HL-60/S4 treated with phorbol 12-myristate 13-acetate at 8.2 ng/mL for 4 days and 3 days (cell line): ENCODE measurements around the gene RNF41.

Experiments used
- in situ Hi-C: fragments of 300-500 bp; cut with MboI; formaldehyde crosslinking; loops from 2 replicates; pipeline ENCODE4 v1.15.0; 2022; ENCODE audit warnings: low sequenced_read_pairs

The RNF41 gene

DNA sequence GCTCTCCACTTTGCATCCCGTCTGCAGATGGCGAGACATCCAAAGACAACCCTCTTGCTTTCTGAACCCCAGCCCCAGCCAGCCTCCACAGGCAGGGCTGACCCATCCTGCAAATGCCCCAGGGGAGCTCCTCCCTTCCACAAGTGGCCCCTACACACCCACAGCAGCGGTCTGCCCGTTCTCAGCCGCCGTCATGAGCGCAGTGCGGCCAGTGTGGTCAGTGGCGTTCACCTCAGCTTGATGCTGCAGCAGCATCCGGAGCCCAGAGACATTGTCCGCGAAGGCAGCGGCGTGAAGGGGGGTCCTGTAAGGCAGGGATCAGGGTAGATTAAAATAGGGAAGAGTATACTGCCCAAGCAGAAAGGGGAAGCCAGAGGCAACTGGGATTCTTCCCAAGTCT lies 22.8 kb upstream of the RNF41 start:
- in situ Hi-C loops: no loop called here

DNA sequence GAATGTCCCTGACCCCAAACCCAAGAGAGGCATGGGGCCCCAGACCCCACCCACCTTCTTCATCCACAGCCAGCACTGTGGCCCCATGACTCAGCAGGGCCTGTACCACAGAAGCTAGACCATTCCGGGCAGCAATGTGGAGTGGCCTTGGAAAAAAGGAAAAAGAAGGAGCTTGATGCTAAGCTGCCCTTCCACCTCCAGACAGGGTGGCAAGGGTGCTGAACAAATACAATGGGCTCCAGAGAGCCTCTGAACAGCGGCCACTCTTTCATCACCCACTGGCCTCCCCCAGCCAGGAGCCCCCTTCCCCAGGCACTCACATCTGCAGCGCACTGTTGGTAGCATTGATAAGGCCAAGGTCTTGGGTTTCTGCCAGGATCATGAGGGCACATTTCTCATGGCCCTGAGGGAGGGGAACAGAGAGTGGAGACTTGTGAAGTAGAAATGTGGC lies 22.0 kb upstream of the RNF41 start:
- in situ Hi-C loops: no loop called here

DNA sequence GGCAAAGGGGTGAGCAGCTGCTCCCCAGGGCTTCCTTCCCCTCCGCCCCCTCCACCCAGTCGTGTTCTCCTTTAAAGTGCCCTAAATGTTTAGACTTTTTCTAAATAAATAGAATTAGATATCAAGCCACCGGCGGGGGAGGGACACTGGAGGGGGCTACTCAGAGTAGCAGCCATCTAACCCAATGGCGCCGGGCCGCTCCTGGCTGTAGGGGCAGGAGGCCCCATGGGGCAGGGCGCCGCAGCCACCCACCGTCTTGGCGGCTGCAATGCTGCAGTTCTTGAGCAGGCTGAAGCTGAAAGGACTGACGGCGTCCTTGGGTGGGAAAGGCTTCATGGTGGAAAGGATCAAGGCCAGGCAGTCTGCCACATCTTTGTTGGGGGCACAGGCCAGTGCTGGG lies 21.3 kb upstream of the RNF41 start:
- in situ Hi-C loops: no loop called here

DNA sequence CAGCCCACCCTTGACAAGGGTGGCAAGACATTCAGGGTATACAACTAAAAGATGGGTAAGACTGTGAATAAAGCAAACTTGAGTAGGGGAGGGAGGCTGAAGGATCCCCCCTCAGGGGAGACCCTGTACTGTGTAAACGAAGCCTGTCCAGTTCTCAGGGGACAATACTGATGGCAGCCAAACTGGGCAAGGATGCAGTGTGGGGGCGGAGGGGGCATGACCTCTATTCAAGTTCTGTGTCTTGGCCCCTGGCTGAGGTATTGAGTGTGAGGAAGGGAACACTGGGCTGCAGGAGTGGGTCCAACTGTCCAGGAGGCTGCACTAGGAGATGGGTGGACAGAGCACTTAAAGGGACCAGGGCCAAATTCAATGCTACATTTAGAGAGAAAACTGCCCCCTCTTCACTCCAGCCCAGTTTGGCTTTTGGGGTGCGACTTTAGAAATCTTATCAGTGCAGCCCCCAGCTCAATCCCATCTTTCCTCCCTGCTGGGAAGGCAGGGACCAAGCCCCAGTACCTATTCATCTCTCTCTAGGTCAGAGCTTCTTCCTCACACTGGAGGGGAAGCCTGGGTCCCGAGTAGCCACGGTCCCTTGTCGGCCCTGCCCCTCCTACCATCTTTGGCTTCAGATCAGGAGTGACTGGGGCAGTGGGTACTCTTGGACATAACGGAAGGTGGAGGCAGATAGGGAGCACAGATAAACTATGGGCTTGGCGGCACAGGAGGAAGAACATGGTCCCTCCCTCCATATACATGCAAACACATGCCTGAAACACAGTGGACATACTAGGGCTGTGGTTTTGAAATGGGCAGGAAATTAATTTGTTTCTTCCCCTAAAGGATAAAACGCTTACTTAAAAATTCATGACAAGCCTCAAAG lies 19.9 kb upstream of the RNF41 start:
- in situ Hi-C loops: no loop called here

DNA sequence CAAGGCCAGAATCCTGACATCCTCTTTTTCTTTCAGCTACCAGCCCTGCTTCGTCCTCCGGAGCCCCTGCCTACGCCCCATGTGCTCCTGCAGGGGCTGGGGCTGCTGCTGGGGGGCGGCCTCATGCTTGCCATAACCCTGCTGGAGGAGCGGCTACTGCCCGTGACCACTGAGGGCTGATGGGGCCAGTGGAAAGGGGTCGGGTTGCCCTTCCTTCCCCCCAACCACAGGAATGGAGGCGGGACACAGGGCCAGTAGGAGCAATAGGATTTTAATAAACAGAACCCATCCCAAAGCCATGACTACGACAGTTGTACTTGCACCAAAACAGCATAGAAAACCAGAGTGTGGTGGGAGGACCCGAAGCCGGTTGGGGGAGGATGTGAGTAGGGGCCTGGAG lies 15.8 kb upstream of the RNF41 start:
- in situ Hi-C loops: no loop called here

DNA sequence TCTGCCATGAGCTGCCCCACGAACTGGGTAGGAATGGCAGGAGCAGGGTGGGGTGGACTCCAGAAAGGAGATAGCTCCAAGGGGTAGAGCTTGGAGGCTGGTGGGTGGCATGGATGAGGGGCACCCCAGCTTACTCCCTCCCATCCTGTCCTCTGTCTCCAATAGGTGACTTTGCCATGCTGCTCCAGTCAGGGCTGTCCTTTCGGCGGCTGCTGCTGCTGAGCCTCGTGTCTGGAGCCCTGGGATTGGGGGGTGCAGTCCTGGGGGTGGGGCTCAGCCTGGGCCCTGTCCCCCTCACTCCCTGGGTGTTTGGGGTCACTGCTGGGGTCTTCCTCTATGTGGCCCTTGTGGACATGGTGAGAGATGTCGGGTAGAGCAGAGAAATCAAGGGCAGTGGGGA lies 15.3 kb upstream of the RNF41 start:
- in situ Hi-C loops: no loop called here

DNA sequence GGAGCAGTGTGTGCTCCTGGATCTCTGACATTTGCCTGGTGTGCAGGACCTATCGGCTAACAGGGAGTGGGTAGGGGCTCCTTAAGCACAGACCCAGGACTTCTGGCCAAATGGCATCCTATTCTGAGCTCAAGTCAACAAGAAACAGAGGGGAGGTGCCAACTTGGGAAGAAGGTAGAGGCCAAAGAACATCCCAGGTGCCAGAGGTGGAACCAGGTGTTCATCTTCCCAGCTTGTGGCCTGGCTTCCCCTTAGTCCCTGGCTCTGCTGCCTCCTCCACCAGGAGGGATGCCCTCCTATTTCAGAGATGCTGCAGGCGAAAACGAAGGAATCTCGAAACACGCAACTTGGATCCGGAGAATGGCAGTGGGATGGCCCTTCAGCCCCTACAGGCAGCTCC lies 14.4 kb upstream of the RNF41 start:
- in situ Hi-C loops: no loop called here

DNA sequence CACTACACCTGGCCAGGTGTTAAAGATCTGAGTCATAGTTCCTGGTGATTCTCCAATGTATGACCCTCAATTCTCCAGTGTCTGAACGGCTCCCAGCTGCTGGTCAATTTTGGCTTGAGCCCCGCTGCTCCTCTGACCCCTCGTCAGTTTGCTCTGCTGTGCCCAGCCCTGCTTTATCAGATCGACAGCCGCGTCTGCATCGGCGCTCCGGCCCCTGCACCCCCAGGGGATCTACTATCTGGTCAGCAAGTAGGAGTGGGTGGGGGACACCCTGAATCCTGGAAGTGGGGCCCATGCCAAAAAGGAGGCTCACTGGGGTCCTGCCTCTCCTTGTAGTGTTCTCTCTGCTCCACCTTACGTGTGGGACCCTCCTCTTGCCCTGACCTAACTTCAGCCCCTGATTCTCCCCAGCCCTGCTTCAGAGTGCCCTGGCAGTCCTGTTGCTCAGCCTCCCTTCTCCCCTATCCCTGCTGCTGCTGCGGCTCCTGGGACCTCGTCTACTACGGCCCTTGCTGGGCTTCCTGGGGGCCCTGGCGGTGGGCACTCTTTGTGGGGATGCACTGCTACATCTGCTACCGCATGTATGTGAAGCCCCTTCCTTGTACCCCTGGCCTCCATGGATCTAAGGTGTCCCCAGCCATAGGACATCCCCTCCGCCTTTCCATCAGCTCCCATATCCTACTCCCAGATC lies 13.2 kb upstream of the RNF41 start:
- in situ Hi-C loops: no loop called here

DNA sequence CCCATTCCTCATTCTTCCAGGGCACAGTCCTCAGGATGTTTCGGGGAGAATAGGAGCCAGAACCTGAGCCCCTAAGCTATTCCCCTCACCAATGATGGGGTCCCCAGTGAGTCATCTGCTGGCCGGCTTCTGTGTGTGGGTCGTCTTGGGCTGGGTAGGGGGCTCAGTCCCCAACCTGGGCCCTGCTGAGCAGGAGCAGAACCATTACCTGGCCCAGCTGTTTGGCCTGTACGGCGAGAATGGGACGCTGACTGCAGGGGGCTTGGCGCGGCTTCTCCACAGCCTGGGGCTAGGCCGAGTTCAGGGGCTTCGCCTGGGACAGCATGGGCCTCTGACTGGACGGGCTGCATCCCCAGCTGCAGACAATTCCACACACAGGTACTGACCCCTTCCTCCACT lies 9.5 kb upstream of the RNF41 start:
- in situ Hi-C loops: no loop called here

DNA sequence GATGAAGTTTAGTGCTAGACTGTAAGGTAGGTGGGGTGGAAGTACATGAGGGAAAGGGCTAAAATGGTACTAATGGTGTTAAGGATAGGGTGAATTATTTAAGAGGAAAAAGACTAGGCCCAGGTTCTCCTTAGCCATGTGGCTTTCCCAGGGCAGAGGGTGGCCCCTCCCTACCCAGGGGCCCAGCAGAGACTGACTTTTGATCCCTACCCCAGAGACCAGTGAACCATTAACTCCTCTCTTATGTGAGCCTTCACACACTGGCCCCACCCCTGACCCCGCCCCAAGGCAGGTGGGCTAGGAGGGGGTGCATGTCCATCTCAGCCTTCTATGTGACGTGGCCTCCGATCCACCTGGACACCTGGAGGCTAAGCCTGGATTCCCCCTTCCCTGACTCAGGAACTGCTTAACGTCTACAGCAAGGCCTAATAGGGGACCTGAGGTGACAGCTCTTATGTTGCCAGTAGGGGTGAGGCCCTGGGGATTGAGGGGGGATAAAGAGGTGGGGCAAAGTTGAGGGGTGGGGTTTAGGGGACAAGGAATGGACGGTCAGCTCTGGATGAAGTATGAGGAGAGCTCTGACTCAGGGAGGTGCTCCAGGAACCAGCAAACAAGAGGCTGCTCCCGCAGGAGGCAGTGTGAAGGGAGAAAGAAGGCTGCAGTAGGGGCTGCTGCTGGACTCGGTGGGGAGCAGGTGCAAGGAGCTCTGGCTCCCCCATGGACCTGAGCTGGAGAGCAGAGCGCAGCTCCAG lies 8.9 kb upstream of the RNF41 start:
- in situ Hi-C loops: no loop called here

DNA sequence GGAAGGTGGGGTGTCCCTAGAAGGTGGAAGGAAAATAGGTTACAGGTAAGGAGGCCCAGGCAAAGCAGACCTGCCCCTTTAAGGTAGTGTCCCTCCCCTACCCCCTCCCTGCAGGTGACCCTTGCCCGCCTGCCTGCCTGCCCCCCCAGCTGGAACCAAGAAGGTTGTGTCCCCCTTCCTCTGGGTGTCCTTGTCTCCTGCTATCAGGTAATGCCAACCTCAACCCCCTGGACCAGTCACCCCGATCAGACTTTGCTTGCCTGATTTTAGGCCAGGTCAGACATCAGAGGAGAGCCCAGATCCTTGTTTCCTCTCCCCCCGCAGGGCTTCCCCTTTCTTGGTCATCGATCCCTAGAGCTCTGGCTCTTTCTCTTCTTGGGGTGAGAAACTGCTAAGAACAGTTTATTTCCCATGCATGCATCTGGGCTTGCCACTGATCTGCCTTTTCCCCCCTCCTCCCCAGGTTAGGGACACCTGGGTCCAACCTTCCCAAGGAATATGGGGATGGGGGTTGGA lies 8.3 kb upstream of the RNF41 start, which contains the start of gene SLC39A5:
Gene SLC39A5, plus strand, starts transcription at position 136 of the 516 bp plus-strand sequence. CDS start 1,224 bp downstream, outside the sequence.
- in situ Hi-C loops: no loop called here

DNA sequence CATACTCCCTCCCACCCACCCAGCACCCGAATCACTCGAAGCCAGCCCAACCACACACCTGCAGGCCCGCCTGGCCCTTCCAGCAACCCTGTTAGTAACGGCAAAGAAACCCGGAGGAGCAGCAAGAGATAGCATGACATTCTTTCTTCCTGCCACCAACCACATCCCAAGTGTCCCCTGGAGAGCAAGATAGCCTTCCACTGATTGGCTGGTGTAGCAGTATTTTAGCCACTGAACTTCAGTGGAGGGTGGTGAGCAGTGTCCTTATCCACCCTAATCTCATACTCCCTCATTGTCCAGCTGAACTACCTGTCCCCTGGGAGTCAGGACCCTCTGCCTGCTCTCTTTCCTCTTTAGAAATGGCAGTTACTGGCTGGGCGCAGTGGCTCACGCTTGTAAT lies 7.4 kb upstream of the RNF41 start:
- in situ Hi-C loops: no loop called here

DNA sequence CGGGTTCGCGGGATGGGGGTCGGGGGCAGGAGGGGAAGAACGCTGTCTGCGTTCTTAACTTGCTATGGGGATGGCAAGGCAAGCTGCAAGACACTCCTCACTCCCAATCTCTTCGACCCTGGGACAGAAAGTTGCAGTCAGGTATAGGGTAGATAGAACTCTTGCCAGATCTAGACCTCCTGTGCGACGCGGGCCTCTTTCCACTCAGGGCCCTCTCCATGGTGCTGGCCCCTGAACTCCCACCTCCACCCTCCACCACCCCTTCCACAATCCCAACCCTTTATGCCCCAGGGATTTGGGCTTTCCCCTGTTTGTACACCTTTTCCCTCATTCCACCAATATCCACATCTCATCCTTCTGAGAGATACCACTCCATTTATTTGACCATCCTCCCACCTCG lies 3.2 kb upstream of the RNF41 start:
- in situ Hi-C loops: no loop called here

DNA sequence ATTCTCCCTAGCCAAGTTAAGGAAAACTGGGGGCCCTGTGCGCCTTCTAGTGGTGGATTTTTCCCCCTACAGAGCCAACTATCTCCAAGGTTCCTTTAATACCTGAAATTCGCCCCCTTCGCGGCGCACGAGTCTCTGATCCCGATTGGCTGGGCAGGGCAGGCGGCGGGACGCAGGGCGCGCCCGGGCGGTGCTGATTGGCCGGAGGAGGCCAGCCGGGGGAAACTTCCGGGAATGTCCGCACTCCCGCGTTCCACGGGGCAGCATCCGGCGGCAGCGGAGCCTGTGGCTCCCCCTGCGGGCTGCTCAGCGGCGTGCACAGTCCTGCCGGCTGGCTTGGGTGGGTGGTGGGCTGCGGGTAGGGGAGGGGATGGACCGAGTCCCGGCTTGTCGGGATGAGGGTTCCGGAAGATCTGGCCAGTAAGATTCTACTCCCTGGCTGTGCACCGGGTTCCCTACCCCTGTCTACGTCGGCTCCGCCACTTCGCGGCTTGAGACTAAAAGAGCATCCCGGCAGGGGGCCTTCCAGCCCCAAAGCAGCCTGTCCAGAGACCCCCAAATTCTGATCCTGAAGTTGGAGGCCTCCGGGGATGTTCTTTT lies 2.5 kb upstream of the RNF41 start, which contains the start of gene NABP2:
Gene NABP2, plus strand, starts transcription at position 241 of the 600 bp plus-strand sequence. CDS start 515 bp downstream, outside the sequence.
- in situ Hi-C loops: no loop called here

DNA sequence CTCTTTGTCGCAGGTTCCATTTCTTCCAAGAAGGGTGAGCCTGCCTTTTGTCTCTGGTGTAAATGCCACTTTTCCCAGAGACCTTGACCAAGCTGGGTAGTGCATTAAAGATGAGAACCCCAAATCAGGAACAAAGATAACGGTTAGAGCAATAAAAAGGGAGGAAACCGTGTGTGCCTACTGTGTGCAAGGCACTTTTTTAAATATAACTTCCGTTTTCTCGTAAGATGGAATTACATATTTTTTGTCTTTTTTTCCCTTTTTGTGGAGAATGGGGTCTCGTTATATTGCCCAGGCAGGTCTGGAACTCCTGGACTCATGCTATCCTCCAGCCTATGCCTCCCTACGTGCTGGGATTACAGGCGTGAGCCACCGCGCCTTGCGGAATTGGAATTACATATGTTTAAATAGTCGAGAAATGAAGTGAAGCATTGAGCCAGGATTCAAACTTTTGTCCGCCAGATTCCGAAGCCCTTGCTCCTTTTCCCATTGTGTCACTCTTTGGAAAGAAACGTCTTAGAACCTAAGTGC lies 1.9 kb upstream of the RNF41 start:
- in situ Hi-C loops: no loop called here

DNA sequence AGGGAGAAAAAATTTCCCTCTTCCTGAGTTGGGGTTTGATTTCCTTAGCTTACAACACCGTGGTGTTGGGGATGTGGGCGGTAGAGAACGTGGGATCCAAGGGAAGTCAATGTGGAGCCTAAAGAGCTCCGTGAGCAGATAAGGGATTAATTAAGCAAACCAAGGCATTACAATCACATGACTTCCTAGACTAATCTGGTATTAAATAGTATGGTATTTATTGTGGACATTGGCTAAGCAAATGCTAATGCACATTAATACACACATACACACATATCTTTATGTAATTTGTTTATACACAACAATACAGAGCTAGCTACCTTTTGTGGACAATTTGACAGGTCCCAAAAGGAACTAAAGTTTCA lies 791 bp upstream of the RNF41 start:
- in situ Hi-C loops: no loop called here

DNA sequence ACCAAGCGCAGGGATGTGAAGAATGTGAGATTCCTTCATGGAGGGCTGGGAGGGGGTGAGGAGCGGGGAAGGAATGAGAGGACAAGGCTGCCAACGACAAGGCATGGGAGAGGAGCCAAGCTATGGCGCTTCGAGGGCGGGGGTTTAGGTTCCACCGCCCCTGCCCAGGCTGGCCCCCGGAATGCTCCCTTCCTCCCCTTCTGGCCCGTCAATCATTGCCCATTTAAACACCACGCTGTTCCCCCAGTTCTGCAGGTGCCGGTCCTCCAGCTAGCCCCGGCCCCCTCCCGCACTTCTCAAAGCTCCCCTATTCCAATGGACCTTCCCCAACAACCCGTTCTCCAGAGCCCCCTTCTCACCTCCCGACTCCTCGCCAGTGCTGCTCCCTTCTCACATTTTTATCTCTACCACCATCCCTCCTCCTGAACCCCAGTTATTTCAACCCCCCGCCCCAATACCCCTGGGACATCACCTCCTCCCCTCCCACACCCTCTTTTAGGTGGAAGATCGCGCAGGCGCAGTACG lies 428 bp downstream of the RNF41 start:
- in situ Hi-C loops: no loop called here

DNA sequence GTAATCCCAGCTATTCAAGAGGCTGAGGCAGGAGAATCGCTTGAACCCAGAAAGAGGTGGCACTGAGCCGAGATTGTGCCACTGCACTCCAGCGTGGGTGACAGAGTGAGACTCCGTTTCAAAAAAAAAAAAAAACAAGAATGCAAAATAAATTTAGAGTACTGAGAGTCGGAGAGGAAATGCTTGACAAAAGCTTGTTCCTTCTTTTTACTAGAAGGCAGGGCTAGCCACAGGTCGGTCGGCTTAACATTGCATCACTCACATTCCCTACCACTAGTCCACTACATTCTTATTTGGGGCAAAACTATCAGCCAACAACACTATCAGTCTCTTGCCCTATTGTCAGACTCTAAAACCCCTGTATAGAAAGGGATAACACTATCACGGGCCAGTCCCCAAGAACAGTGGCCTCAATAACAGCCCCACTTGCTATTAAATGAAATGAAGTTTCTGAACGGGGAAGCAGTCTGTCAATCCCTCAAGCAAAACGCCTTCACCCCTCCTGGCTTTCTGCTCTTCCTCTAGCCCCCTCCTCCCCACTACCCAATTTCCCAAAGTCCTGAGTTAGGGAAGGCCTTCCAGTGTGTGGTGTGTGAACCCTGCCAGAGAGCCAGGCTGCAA lies 1.0 kb downstream of the RNF41 start:
- in situ Hi-C loops: no loop called here

DNA sequence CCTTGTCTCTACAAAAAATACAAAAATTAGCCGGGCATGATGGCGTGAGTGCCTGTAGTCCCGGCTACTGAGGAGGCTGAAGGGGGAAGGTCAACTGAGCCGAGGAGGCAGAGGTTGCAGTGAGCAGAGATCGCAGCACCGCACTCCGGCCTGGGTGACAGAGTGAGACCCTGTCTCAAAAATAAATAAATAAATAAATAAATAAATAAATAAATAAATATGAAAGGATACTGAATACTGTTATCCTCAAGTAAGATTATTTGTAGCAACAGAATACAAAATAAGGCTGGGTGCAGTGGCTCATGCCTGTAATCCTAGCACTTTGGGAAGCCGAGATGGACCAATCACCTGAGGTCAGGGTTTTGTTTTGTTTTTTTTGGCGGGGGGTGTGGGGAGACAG lies 1.9 kb downstream of the RNF41 start:
- in situ Hi-C loops: no loop called here

DNA sequence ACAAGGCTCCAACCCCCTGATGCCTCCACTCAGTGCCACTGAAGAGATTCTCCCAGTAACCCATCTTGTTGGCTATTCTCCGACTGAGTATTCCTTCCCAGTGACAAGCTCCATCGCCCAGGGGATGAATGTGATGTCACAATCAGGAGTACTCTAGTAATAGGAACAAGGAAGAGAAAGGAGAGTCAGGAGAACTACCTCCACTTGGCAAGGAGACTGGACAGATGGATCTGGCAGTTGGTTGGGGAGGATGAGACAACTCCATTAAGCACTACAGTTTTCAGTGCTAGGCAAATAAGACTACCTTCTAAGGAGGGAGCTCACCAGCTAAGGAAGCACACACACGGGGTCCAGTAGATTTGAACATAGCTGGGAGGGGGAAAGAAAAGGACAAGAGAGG lies 5.3 kb downstream of the RNF41 start:
- in situ Hi-C loops: no loop called here
